ENCODE data around the gene GNB1. TPM values are rescaled to one million over a fixed set of nuclear protein-coding genes. Genes with fewer than 3 reads are reported as not detected.

Gene GNB1
- total and polyA plus RNA-seq, 9 of the 15 experiments (the other 6 are each of a cell fraction or from before 2014, with no cell fraction given): 34.3 to 388 (median 114) TPM

- TF ChIP-seq PHF20 (IDR thresholded peaks at IDR 0.05; ENCODE audit: partially characterized antibody) (no peak), SNRNP70 (optimal IDR thresholded peaks at IDR 0.05; ENCODE audit: low read depth, low read length) (no peak), STAG1 (CRISPR knock-in tag; IDR thresholded peaks at IDR 0.05; ENCODE audit: borderline replicate concordance) (no peak), ZNF644 (tag; IDR thresholded peaks at IDR 0.05; ENCODE audit: low read depth) (peak; percentile 80), ZNF512 (tag; IDR thresholded peaks at IDR 0.05) (no peak), ZC3H8 (IDR thresholded peaks at IDR 0.05) (no peak), ZBTB40 (IDR thresholded peaks at IDR 0.05) (no peak), ZBTB40 (CRISPR knock-in tag; IDR thresholded peaks at IDR 0.05) (no peak), RERE (CRISPR knock-in tag; IDR thresholded peaks at IDR 0.05; ENCODE audit: borderline replicate concordance) (no peak), ZNF507 (tag; conservative IDR thresholded peaks at IDR 0.05) (no peak), XRCC4 (IDR thresholded peaks at IDR 0.05; ENCODE audit: extremely low read depth, insufficient read depth, insufficient read length) (no peak), NFE2 (IDR thresholded peaks at IDR 0.05; ENCODE audit: low read depth) (peak; percentile 79)
Measured at GRCh38 chr1:1883092-1883873, 7.6 kb downstream of the GNB1 start (continued).
